Trophoblast cell (in vitro differentiated cells and primary cell): ENCODE measurements around the gene DENND10.
A peak's percentile ranks its signal among the peaks of the same experiment; 100 is the strongest.

Source experiments
- DNase-seq, 2 donors: peaks; one replicate each; pipeline ENCODE4 v3.0.0-alpha.2; 2016
- H2AFZ ChIP-seq: 2 replicates; pipeline ENCODE4 v1.6.1; 2013; ENCODE audit warnings: low read length, moderate library complexity, mild to moderate bottlenecking; ENCODE audit not compliant: insufficient read depth, poor library complexity
- H2AK5ac ChIP-seq: 2 replicates; pipeline ENCODE4 v1.6.1; 2013; ENCODE audit warnings: mild to moderate bottlenecking, low read length
- H2BK120ac ChIP-seq: 2 replicates; pipeline ENCODE4 v1.6.1; 2013; ENCODE audit warnings: low read length, mild to moderate bottlenecking, moderate library complexity; ENCODE audit not compliant: insufficient read depth, poor library complexity
- H2BK12ac ChIP-seq: 2 replicates; pipeline ENCODE4 v1.6.1; 2013; ENCODE audit warnings: mild to moderate bottlenecking, low read length, moderate library complexity
- H2BK5ac ChIP-seq: 2 replicates; pipeline ENCODE4 v1.6.1; 2013; ENCODE audit warnings: low read length, low read depth, moderate library complexity, mild to moderate bottlenecking; ENCODE audit not compliant: poor library complexity
- H3K14ac ChIP-seq: 2 replicates; pipeline ENCODE4 v1.6.1; 2013; ENCODE audit warnings: mild to moderate bottlenecking, low read length
- H3K18ac ChIP-seq: 2 replicates; pipeline ENCODE4 v1.6.1; 2013; ENCODE audit warnings: mild to moderate bottlenecking, low read length
- H3K23ac ChIP-seq: 2 replicates; pipeline ENCODE4 v1.6.1; 2013; ENCODE audit warnings: low read length
- H3K27ac ChIP-seq: 2 replicates; pipeline ENCODE4 v1.5.1; 2013; ENCODE audit warnings: low read depth, mild to moderate bottlenecking, inconsistent platforms, low read length, moderate library complexity
- H3K27me3 ChIP-seq: 2 replicates; pipeline ENCODE4 v1.6.1; 2013; ENCODE audit warnings: inconsistent platforms, mild to moderate bottlenecking, low read length, moderate library complexity; ENCODE audit not compliant: insufficient read depth
- H3K36me3 ChIP-seq, 2 experiments: 1 replicate in 1 of 2; 2 replicates in 1 of 2; pipeline ENCODE4 v1.6.1; 2013; ENCODE audit warnings: low read length in 2 of 2, mild to moderate bottlenecking in 2 of 2, moderate library complexity in 1 of 2; ENCODE audit not compliant: insufficient read depth in 2 of 2, control insufficient read depth in 1 of 2
- H3K4ac ChIP-seq: 2 replicates; pipeline ENCODE4 v1.6.1; 2013; ENCODE audit warnings: low read depth, mild to moderate bottlenecking, low read length, moderate library complexity
- H3K4me1 ChIP-seq, 2 experiments: 1 replicate in 1 of 2; 2 replicates in 1 of 2; pipeline ENCODE4 v1.6.1; 2013; ENCODE audit warnings: low read length in 2 of 2, mild to moderate bottlenecking in 2 of 2, moderate library complexity in 1 of 2; ENCODE audit not compliant: insufficient read depth in 2 of 2, control insufficient read depth in 1 of 2
- H3K4me2 ChIP-seq: 2 replicates; pipeline ENCODE4 v1.6.1; 2013; ENCODE audit warnings: inconsistent platforms, mild to moderate bottlenecking, low read length, moderate library complexity
- H3K4me3 ChIP-seq: 2 replicates; pipeline ENCODE4 v1.5.1; 2013; ENCODE audit warnings: mild to moderate bottlenecking, low read depth, low read length, inconsistent platforms
- H3K79me1 ChIP-seq: one replicate; pipeline ENCODE4 v1.6.1; 2013; ENCODE audit warnings: low read length
- H3K79me2 ChIP-seq: 2 replicates; pipeline ENCODE4 v1.6.1; 2013; ENCODE audit warnings: low read length, mild to moderate bottlenecking; ENCODE audit not compliant: control insufficient read depth, insufficient read depth, poor library complexity
- H3K9ac ChIP-seq: 2 replicates; pipeline ENCODE4 v1.6.1; 2013; ENCODE audit warnings: mild to moderate bottlenecking, low read length
- H3K9me3 ChIP-seq: 2 replicates; pipeline ENCODE4 v1.6.1; 2013; ENCODE audit warnings: low read depth, mild to moderate bottlenecking, control low read depth, inconsistent platforms, low read length; ENCODE audit not compliant: insufficient read depth
- H4K12ac ChIP-seq: 2 replicates; pipeline ENCODE4 v1.6.1; 2013; ENCODE audit warnings: low read depth, mild to moderate bottlenecking, low read length, moderate library complexity
- H4K8ac ChIP-seq: 2 replicates; pipeline ENCODE4 v1.6.1; 2013; ENCODE audit warnings: low read depth, mild to moderate bottlenecking, low read length, moderate library complexity
- H4K91ac ChIP-seq: one replicate; pipeline ENCODE4 v1.6.1; 2013; ENCODE audit warnings: low read depth, mild to moderate bottlenecking, low read length, moderate library complexity
- WGBS: extraction: QIAGEN DNeasy Blood & Tissue Kit; methylation state at CpG from one replicate; pipeline ENCODE4 v1.1.7; 2013; ENCODE audit warnings: missing lambda C conversion rate; ENCODE audit not compliant: insufficient read length, insufficient coverage; ENCODE audit errors: extremely low coverage; 5-methylcytosine and 5-hydroxymethylcytosine counted together

Gene DENND10

GRCh38 chr10:119101366-119102098 lies 2.4 kb upstream of the DENND10 start:
- DNase-seq = peak in 1 of 2 donors; percentile 61
- H3K4me3 ChIP-seq = no peak overlapping the region
- peak overlapping the region; percentile 13 for H2BK12ac ChIP-seq
- H3K4me1 ChIP-seq = peaks cover 3 to 8% of the 10 kb centered on the region in 2 experiments
- no peak overlapping the region for H2BK120ac ChIP-seq
- peak overlapping the region; percentile 18 for H4K91ac ChIP-seq
- H3K79me1 ChIP-seq = peaks cover 17% of the 10 kb centered on the region
- peaks cover 0 to 2% of the 10 kb centered on the region in 2 experiments for H3K36me3 ChIP-seq
- no peak overlapping the region for H3K4me2 ChIP-seq
- peak overlapping the region; percentile 91 for H2AK5ac ChIP-seq
- H3K4ac ChIP-seq = no peak overlapping the region
- peak overlapping the region; percentile 62 for H4K12ac ChIP-seq
- H3K27me3 ChIP-seq = no peaks in the 10 kb centered on the region
- no peak overlapping the region for H3K27ac ChIP-seq
- peak overlapping the region; percentile 71 for H3K18ac ChIP-seq
- no CpG with 5 or more reads among the region's 10 CpGs for WGBS
- no peak overlapping the region for H3K23ac ChIP-seq
- H3K9ac ChIP-seq = no peak overlapping the region
- no peak overlapping the region for H4K8ac ChIP-seq
- no peaks in the 10 kb centered on the region for H3K9me3 ChIP-seq
- no peak overlapping the region for H2BK5ac ChIP-seq
- no peak overlapping the region for H2AFZ ChIP-seq
- peaks cover 11% of the 10 kb centered on the region for H3K79me2 ChIP-seq
- no peak overlapping the region for H3K14ac ChIP-seq

- peaks cover 11% of the 10 kb centered on the region for H3K79me2 ChIP-seq
- peak overlapping the region; percentile 3 for H4K8ac ChIP-seq
- no CpG with 5 or more reads among the region's 12 CpGs for WGBS
- H3K27ac ChIP-seq = no peak overlapping the region
- no peak overlapping the region for H3K4ac ChIP-seq
- peaks cover 4 to 5% of the 10 kb centered on the region in 2 experiments for H3K36me3 ChIP-seq
- no peak overlapping the region for H3K23ac ChIP-seq
- no peak overlapping the region for H2BK5ac ChIP-seq
- H3K27me3 ChIP-seq = no peaks in the 10 kb centered on the region
- peak overlapping the region; percentile 32 for H4K91ac ChIP-seq
- H3K14ac ChIP-seq = no peak overlapping the region
- DNase-seq = no peak
- no peak overlapping the region for H4K12ac ChIP-seq
- no peaks in the 10 kb centered on the region for H3K9me3 ChIP-seq
- no peak overlapping the region for H3K9ac ChIP-seq
- no peak overlapping the region for H3K4me3 ChIP-seq
- peak overlapping the region; percentile 3 for H3K4me2 ChIP-seq
- H3K79me1 ChIP-seq = peaks cover 17% of the 10 kb centered on the region
- H3K18ac ChIP-seq = no peak overlapping the region
- no peak overlapping the region for H2AFZ ChIP-seq
- peak overlapping the region; percentile 2 for H2BK120ac ChIP-seq
- no peak overlapping the region for H2BK12ac ChIP-seq
- H3K4me1 ChIP-seq = peaks cover 3 to 8% of the 10 kb centered on the region in 2 experiments
- peak overlapping the region; percentile 26 for H2AK5ac ChIP-seq
These were observed 541 bp upstream of the DENND10 start for GRCh38 chr10:119103241-119103902.

- Histone ChIP-seq H3K4me3 (peak overlapping the region; percentile 94), H2AFZ (peak overlapping the region; percentile 97), H3K9ac (peak overlapping the region; percentile 93), H3K9me3 (no peaks in the 10 kb centered on the region), H4K91ac (peak overlapping the region; percentile 90), H2AK5ac (peak overlapping the region; percentile 51), H3K14ac (peak overlapping the region; percentile 98), H4K8ac (peak overlapping the region; percentile 94), H3K36me3 (peaks cover 9 to 11% of the 10 kb centered on the region in 2 experiments), H2BK120ac (peak overlapping the region; percentile 97), H3K27me3 (no peaks in the 10 kb centered on the region), H3K79me1 (peaks cover 17% of the 10 kb centered on the region), H2BK12ac (peak overlapping the region; percentile 2), H3K27ac (peak overlapping the region; percentile 85), H3K18ac (peak overlapping the region; percentile 99), H3K4me2 (peak overlapping the region; percentile 80), H3K4ac (peak overlapping the region; percentile 91), H3K23ac (no peak overlapping the region), H2BK5ac (peak overlapping the region; percentile 61), H3K79me2 (peaks cover 11% of the 10 kb centered on the region), H3K4me1 (peaks cover 3 to 8% of the 10 kb centered on the region in 2 experiments), H4K12ac (peak overlapping the region; percentile 86)
- DNase-seq = no peak
- no CpG with 5 or more reads among the region's 22 CpGs for WGBS
These were observed 722 bp downstream of the DENND10 start for GRCh38 chr10:119104654-119105015.

GRCh38 chr10:119105155-119105554 lies 1.2 kb downstream of the DENND10 start:
- no peak overlapping the region for H2BK120ac ChIP-seq
- no peak overlapping the region for H3K14ac ChIP-seq
- H2BK12ac ChIP-seq = no peak overlapping the region
- no peak overlapping the region for H3K4me3 ChIP-seq
- peaks cover 17% of the 10 kb centered on the region for H3K79me1 ChIP-seq
- H3K36me3 ChIP-seq = peaks cover 15 to 16% of the 10 kb centered on the region in 2 experiments
- H3K9me3 ChIP-seq = no peaks in the 10 kb centered on the region
- H3K4ac ChIP-seq = peak overlapping the region; percentile 59
- no peak overlapping the region for H4K91ac ChIP-seq
- no peak overlapping the region for H2AK5ac ChIP-seq
- no peak overlapping the region for H4K12ac ChIP-seq
- H3K18ac ChIP-seq = no peak overlapping the region
- no peak overlapping the region for H2AFZ ChIP-seq
- no peak overlapping the region for H3K27ac ChIP-seq
- no peak overlapping the region for H2BK5ac ChIP-seq
- H3K4me2 ChIP-seq = peak overlapping the region; percentile 80
- H3K4me1 ChIP-seq = peaks cover 3 to 8% of the 10 kb centered on the region in 2 experiments
- WGBS = no CpG with 5 or more reads among the region's 12 CpGs
- H4K8ac ChIP-seq = no peak overlapping the region
- no peaks in the 10 kb centered on the region for H3K27me3 ChIP-seq
- peaks cover 11% of the 10 kb centered on the region for H3K79me2 ChIP-seq
- no peak overlapping the region for H3K23ac ChIP-seq
- no peak for DNase-seq
- no peak overlapping the region for H3K9ac ChIP-seq
